Thymus (tissue), 11 donors: Measurements from ENCODE around the gene ATP6V0E2. TPM values are rescaled to one million over a fixed set of nuclear protein-coding genes. Genes with fewer than 3 reads are reported as not detected.

ENCODE experiments used
- DNase-seq, 9 donors: peaks; one replicate each; pipeline ENCODE4 v3.0.0-alpha.2; 2013; ENCODE audit warnings: low spot score in 9 of 9, low read depth in 6 of 9, missing footprints in 1 of 9
- H3K27ac ChIP-seq, 2 donors: one replicate each; pipeline ENCODE4 v1.5.1; 2013; ENCODE audit warnings: control low read depth in 1 of 2, low read depth in 1 of 2, low read length in 1 of 2, mild to moderate bottlenecking in 1 of 2, moderate library complexity in 1 of 2
- H3K27me3 ChIP-seq, 2 donors: one replicate each; pipeline ENCODE4 v1.5.1; 2013; ENCODE audit warnings: low read length in 1 of 2; ENCODE audit not compliant: control insufficient read depth in 2 of 2, insufficient read depth in 1 of 2
- H3K36me3 ChIP-seq, 2 donors: one replicate each; pipeline ENCODE4 v1.5.1; 2013; ENCODE audit warnings: low read length in 1 of 2, mild to moderate bottlenecking in 1 of 2, moderate library complexity in 1 of 2; ENCODE audit not compliant: control insufficient read depth in 2 of 2, insufficient read depth in 2 of 2
- H3K4me1 ChIP-seq, 2 donors: one replicate each; pipeline ENCODE4 v1.5.1; 2013; ENCODE audit warnings: low read length in 2 of 2; ENCODE audit not compliant: control insufficient read depth in 2 of 2, insufficient read depth in 2 of 2
- H3K4me3 ChIP-seq, 2 donors: one replicate each; pipeline ENCODE4 v1.5.1; 2013; ENCODE audit warnings: low read length in 2 of 2, control low read depth in 1 of 2, mild to moderate bottlenecking in 1 of 2
- H3K9me3 ChIP-seq, 2 donors: one replicate each; pipeline ENCODE4 v1.5.1; 2013; ENCODE audit warnings: low read length in 1 of 2, mild to moderate bottlenecking in 1 of 2; ENCODE audit not compliant: control insufficient read depth in 2 of 2, insufficient read depth in 1 of 2
- WGBS: extraction: QIAGEN DNeasy Blood & Tissue Kit; methylation state at CpG from one replicate; pipeline ENCODE4 v1.1.7; 2013; 5-methylcytosine and 5-hydroxymethylcytosine counted together
- polyA plus RNA-seq: library from polyadenylated mRNA; stranded (reverse); fragments of 200-250 nt; gene quantifications from one replicate; pipeline ENCODE4 v1.2.3, GENCODE V29; 2013
- total RNA-seq: library from RNA; stranded (reverse); fragments of 120-200 nt; gene quantifications from one replicate; pipeline ENCODE4 v1.2.4, GENCODE V29; 2013
- donor health status: healthy.

The ATP6V0E2 gene
- total and polyA plus RNA-seq, 2 donors = 30.5 to 38.9 TPM

DNA sequence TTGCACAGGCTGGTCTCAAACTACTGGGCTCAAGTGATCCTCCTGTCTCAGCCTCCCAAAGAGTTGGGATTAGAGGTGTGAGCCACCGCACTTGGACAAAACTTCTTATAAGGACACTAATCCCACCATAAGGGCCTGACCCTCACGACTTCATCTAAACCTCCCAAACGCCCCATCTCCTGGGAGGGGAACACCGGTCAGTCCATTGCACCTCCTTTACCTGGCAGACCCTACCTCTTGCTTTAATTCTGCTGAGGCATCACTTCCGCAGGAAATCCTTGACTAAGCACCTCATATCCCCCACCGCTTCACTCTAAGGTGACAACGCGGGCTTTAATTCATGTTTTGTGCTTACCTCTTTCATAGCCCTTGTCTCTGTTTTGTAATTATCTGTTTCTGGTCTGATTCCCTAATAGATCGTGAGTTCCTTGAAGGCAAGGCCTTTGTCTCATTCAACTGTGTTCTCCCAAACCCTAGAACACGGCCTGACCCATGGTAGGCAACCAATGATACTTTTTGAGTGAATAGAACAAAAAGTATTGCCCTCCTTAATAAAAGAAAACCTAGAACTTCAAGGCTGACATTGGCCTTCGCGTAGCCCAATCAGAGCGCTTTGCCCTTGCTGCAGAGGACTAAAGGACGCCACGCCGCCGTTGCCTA, 36.1 kb upstream of the ATP6V0E2 start:
- peaks cover 10 to 15% of the 10 kb centered on the region in 2 donors for H3K4me1 ChIP-seq
- no peaks in the 10 kb centered on the region for H3K36me3 ChIP-seq
- H3K9me3 ChIP-seq = no peaks in the 10 kb centered on the region
- peaks cover 0 to 17% of the 10 kb centered on the region in 2 donors for H3K27me3 ChIP-seq
- no peak for DNase-seq
- no peak overlapping the region for H3K4me3 ChIP-seq
- no peak overlapping the region for H3K27ac ChIP-seq
- WGBS = 42% methylated on average over 17 of the region's 17 CpGs

DNA sequence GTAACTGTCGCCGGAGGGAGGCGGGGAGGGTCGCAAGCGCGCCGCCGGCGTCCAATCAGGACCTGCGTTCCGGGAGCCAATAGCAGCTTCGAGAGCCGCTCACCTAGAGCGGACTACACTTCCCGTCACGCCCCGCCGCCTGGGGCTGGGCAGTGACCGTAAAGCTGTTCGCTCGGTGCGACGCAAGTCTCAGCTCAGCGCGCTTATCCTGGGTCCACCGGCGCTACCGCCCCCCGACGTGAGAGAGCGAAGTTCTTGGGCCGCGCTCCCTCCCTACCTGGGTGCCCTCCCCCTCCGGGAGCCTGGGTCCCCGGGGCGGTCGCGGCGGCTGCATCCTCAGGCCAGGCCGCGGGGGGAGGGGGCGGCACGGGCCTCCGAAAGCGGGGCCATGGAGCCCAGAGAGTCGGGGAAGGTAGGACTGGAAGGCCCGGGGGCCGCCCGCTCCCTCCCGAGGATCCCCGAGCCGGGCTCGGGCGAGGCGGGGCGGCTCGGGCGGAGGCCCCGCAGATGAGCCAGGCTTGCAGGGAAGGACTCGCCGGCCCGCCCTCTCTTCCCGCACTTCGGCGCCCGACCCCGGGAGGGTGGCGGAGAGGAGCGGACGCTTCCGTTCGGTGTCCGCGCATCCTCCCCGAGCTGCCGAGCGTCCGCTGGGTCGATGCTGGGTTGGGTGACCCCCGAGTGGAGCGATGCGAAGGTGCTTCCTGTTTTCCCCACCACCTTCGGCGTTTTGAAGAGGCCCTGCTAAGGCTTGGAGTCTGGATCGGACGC, 35.4 kb upstream of the ATP6V0E2 start, which contains the start of gene ZNF862:
Gene ZNF862, plus strand, starts transcription at position 152 of the 768 bp plus-strand sequence. Its CDS starts 237 bp downstream, at position 389.
- H3K27ac ChIP-seq = peak within 1 kb of the TSS in 1 of 2 donors; percentile 80
- H3K36me3 ChIP-seq = no peaks in the 10 kb centered on the region
- under 1% methylated on average over 86 of the region's 86 CpGs for WGBS
- peak within 1 kb of the TSS; percentile 83 to 90 for H3K4me3 ChIP-seq
- peaks cover 10 to 15% of the 10 kb centered on the region in 2 donors for H3K4me1 ChIP-seq
- DNase-seq = peak; percentile 87 to 99 (median 95)
- H3K9me3 ChIP-seq = no peaks in the 10 kb centered on the region
- peaks cover 0 to 10% of the 10 kb centered on the region in 2 donors for H3K27me3 ChIP-seq

DNA sequence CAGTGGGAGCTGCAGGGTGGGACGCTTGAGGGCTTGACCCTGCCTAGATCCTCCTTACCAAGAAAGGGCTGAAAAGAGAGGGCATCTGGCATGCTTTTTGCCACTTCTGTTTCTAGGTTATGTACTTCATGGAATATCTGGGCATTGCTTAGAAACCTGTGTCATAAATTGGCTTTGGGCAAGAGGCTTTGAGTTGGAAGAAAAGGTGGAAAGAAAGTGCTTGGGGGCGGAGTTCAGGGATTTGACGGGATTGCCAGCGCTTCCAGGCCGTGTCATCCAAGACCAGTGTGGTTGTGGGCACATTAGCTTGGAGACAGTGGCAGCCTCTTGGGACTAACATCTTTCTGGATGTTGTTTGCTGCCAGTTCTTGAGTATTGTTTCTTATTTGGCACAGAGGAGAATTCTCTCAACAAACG, 34.8 kb upstream of the ATP6V0E2 start:
- peaks cover 10 to 15% of the 10 kb centered on the region in 2 donors for H3K4me1 ChIP-seq
- 44% methylated on average over 6 of the region's 6 CpGs for WGBS
- H3K36me3 ChIP-seq = no peaks in the 10 kb centered on the region
- H3K27me3 ChIP-seq = peaks cover 0 to 4% of the 10 kb centered on the region in 2 donors
- no peak for DNase-seq
- H3K4me3 ChIP-seq = peak overlapping the region; percentile 83 to 90
- H3K27ac ChIP-seq = no peak overlapping the region
- H3K9me3 ChIP-seq = no peaks in the 10 kb centered on the region

DNA sequence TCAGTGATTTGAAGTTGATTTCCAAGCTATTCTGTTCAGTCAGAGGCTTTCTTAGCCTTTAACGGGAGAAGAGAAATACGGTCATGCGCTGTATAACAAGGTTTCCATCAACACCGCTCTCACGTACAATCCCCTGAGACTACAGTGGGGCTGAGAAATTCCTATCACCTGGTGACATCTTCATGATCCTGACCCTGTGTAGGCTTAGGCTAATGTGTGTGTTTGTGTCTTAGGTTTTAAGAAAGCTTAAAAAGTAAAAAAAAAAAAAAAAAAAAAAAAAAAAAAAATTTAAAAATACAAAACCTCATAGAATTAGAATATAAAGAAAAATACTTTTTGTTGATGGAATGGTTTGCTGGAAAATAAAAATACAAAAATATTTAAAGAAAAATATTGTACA, 33.8 kb upstream of the ATP6V0E2 start:
- Histone ChIP-seq H3K27ac (no peak overlapping the region), H3K4me3 (no peak overlapping the region), H3K36me3 (peaks cover 7% of the 10 kb centered on the region in 2 donors), H3K27me3 (no peaks in the 10 kb centered on the region), H3K4me1 (peaks cover 10 to 15% of the 10 kb centered on the region in 2 donors), H3K9me3 (no peaks in the 10 kb centered on the region)
- WGBS = 99% methylated on average over 5 of the region's 5 CpGs
- no peak for DNase-seq

DNA sequence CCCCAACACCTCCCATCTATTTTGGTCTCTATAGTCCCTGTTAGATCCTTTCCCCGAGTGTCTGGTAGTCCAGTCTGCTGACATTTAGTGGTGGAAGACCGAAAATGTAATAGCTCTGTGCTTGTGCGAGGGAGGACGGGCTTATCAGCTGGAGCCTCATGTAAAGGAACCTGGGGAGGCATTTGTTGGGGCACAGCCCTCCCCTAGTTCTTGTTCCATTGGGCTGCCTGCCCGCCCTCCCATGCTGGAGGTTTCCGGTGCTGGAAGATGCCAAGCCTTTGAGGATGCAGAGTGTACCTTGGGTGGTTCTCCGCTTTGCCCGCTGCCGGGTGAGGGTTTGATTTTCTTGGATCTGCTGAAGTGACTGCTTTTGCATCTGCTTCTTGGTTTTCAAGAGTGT, 30.2 kb upstream of the ATP6V0E2 start:
- Histone ChIP-seq H3K4me3 (no peak overlapping the region), H3K27ac (no peak overlapping the region), H3K9me3 (no peaks in the 10 kb centered on the region), H3K27me3 (no peaks in the 10 kb centered on the region), H3K36me3 (peaks cover 22 to 30% of the 10 kb centered on the region in 2 donors), H3K4me1 (peaks cover 6 to 9% of the 10 kb centered on the region in 2 donors)
- WGBS = 98% methylated on average over 9 of the region's 9 CpGs
- DNase-seq = no peak

DNA sequence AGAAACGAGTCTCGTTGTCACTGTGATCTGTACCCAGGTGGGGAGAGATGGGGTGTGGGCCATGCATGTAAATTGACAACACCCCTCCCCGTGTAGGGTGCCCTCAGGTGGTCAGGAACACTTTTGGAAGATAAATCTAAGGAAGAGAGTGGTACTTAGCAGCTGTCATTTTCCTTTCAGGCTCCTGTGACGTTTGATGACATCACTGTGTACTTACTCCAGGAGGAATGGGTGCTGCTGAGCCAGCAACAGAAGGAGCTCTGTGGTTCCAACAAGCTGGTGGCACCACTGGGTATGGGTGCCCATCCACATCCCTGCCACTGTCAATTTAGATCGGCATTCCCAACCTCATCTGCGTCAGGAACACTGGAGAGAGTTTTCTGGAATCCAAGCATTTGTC, 29.3 kb upstream of the ATP6V0E2 start:
- 89% methylated on average over 6 of the region's 6 CpGs for WGBS
- peaks cover 22 to 33% of the 10 kb centered on the region in 2 donors for H3K36me3 ChIP-seq
- H3K9me3 ChIP-seq = no peaks in the 10 kb centered on the region
- H3K4me3 ChIP-seq = no peak overlapping the region
- no peak overlapping the region for H3K27ac ChIP-seq
- peaks cover 0 to 2% of the 10 kb centered on the region in 2 donors for H3K27me3 ChIP-seq
- H3K4me1 ChIP-seq = peaks cover 11% of the 10 kb centered on the region in 2 donors
- DNase-seq = no peak

DNA sequence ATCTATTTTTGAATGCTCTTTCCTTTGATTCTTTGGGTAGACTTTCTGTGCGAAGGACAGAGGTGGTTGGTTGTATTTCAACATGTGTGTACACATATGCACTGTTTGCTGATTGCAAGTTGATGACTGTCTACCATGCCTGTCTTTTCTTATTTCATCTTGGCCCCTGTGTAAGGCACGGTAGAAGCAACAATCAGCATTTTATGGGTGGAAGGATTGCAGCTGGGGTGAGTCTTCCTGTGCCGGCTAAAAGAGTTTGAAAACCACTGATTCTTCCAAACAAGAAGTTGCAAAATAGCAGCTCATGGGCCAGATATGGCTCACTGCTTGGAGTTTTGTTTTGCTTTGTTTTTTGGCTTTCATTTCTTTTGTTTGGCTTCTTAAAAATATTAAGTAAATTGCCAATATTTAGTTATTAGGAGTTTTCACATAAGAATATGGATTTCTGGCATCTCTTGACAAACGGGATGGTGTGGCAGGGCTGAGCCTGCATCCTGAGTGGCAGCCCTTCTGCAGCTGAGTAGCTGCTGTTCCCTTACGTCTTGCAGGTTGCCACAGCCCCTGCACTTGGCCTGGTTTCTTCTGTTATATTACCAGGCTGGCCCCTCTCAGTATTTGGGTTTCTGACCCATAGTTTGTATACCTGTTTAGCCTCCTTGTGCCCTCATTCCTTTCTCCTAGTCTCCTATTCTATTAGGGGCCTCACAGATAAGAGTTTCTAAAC, 28.4 kb upstream of the ATP6V0E2 start:
- DNase-seq = no peak
- WGBS = 77% methylated on average over 5 of the region's 5 CpGs
- H3K27me3 ChIP-seq = peaks cover 0 to 2% of the 10 kb centered on the region in 2 donors

DNA sequence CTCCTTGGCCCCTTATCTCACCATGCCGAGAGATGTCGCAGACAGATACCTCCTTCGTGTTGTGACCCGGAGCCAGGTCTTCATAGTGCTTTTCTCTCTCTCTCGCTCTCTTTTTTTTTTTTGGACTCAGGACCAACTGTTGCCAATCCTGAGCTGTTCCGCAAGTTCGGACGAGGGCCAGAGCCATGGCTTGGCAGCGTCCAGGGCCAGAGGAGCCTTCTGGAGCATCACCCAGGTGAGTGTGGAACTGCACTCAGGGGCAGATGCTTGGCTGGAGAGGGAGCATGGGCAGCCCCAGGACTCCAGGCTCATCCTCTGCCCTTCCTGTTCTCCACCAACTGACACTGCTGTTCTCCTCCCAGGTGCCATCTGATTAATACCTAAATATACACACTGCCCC, 27.7 kb upstream of the ATP6V0E2 start:
- Histone ChIP-seq H3K27me3 (peaks cover 0 to 2% of the 10 kb centered on the region in 2 donors), H3K36me3 (peaks cover 22 to 40% of the 10 kb centered on the region in 2 donors), H3K9me3 (no peaks in the 10 kb centered on the region), H3K4me3 (no peak overlapping the region), H3K27ac (no peak overlapping the region), H3K4me1 (peaks cover 18 to 20% of the 10 kb centered on the region in 2 donors)
- 90% methylated on average over 9 of the region's 9 CpGs for WGBS
- no peak for DNase-seq

More for the DNA sequence above, 28.4 kb upstream of the ATP6V0E2 start:
- Histone ChIP-seq H3K9me3 (no peaks in the 10 kb centered on the region), H3K4me3 (no peak overlapping the region), H3K36me3 (peaks cover 22 to 38% of the 10 kb centered on the region in 2 donors), H3K4me1 (peaks cover 16 to 17% of the 10 kb centered on the region in 2 donors), H3K27ac (no peak overlapping the region)
